ENCODE results near the gene NBL1. TPM values are rescaled to one million over a fixed set of nuclear protein-coding genes. Genes with fewer than 3 reads are reported as not detected.

NBL1 gene
- total and polyA plus RNA-seq, 2 experiments from 2014 or later: 6.1 to 10.6 TPM

DNA sequence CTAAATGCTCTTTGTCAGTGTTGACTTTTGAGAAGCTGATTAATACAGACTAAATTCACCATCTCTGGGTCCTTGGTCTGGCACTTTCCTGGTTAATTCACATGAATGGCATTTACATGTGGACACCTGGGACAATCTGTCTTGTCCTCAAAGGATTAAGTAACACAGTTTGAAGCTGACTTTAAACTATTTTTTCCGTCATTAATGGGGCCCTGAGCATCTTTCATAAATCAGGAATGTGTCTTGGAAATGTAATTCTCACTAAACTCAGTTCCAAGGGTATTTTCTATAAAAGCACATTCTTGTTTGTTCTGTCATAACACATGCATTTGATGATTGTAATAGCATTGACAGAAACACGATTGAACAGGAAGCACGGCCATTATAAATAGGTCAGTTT is 26.7 kb upstream of the NBL1 start:
- Histone ChIP-seq H3K36me3 (ENCODE audit: insufficient read depth) (0 out of 2 replicates have a peak, but pooled peaks cover 5% of the 10 kb centered on the region), H2AFZ (no peak overlapping the region), H3K27me3 (ENCODE audit: insufficient read depth) (no peaks in the 10 kb centered on the region), H3K4me3 (no peak overlapping the region), H3K4me1 (ENCODE audit: insufficient read depth) (peaks cover 7% of the 10 kb centered on the region), H3F3A (replicated peaks; ENCODE audit: low read depth) (no peaks in the 10 kb centered on the region; the same call in 1 of the 2 replicates), H3K9me2 (ENCODE audit: insufficient read depth) (no peaks in the 10 kb centered on the region), H3K4me2 (no peak overlapping the region), H3K27ac (ENCODE audit: low read depth) (no peak overlapping the region), H3K79me2 (replicated peaks; ENCODE audit: insufficient read depth) (peaks cover 62% of the 10 kb centered on the region), H4K20me1 (replicated peaks; ENCODE audit: insufficient read depth) (peaks cover 12% of the 10 kb centered on the region)
- Mint-ChIP-seq H3K9me3 (no peaks in the 10 kb centered on the region), H3K36me3 (ENCODE audit: low read depth) (no peaks in the 10 kb centered on the region), H3K4me3 (no peak overlapping the region), H3K27me3 (ENCODE audit: insufficient read depth, low read depth, poor library complexity) (no peaks in the 10 kb centered on the region), H3K27ac (no peak overlapping the region), H3K4me1 (peaks cover 15% of the 10 kb centered on the region)
- DNase-seq (ENCODE audit: low spot score) (no peak), ATAC-seq (no peak)
- TF ChIP-seq POLR2AphosphoS5 (IDR thresholded peaks at IDR 0.05; ENCODE audit: low read depth) (no peak), CREB1 (CRISPR knock-in tag; IDR thresholded peaks at IDR 0.05; ENCODE audit: low read depth) (no peak), NANOG (IDR thresholded peaks at IDR 0.05; ENCODE audit: borderline replicate concordance) (no peak), CTCF (conservative IDR thresholded peaks at IDR 0.05; ENCODE audit: low read depth in 2 of 2) (no peak), EZH2 (IDR thresholded peaks at IDR 0.05; ENCODE audit: low read depth, unreplicated experiment) (no peak), ZNF114 (CRISPR knock-in tag; IDR thresholded peaks at IDR 0.05) (no peak), JUNB (IDR thresholded peaks at IDR 0.05; ENCODE audit: unreplicated experiment) (no peak), STAT1 (IDR thresholded peaks at IDR 0.05; ENCODE audit: unreplicated experiment) (no peak), ZNF331 (CRISPR knock-in tag; IDR thresholded peaks at IDR 0.05; ENCODE audit: low read depth) (no peak), EZH2phosphoT487 (IDR thresholded peaks at IDR 0.05; ENCODE audit: unreplicated experiment) (no peak)
- TF ChIP-seq, protein P1, sequence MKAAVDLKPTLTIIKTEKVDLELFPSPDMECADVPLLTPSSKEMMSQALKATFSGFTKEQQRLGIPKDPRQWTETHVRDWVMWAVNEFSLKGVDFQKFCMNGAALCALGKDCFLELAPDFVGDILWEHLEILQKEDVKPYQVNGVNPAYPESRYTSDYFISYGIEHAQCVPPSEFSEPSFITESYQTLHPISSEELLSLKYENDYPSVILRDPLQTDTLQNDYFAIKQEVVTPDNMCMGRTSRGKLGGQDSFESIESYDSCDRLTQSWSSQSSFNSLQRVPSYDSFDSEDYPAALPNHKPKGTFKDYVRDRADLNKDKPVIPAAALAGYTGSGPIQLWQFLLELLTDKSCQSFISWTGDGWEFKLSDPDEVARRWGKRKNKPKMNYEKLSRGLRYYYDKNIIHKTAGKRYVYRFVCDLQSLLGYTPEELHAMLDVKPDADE (IDR thresholded peaks at IDR 0.05): no peak
- TF ChIP-seq, protein P2, sequence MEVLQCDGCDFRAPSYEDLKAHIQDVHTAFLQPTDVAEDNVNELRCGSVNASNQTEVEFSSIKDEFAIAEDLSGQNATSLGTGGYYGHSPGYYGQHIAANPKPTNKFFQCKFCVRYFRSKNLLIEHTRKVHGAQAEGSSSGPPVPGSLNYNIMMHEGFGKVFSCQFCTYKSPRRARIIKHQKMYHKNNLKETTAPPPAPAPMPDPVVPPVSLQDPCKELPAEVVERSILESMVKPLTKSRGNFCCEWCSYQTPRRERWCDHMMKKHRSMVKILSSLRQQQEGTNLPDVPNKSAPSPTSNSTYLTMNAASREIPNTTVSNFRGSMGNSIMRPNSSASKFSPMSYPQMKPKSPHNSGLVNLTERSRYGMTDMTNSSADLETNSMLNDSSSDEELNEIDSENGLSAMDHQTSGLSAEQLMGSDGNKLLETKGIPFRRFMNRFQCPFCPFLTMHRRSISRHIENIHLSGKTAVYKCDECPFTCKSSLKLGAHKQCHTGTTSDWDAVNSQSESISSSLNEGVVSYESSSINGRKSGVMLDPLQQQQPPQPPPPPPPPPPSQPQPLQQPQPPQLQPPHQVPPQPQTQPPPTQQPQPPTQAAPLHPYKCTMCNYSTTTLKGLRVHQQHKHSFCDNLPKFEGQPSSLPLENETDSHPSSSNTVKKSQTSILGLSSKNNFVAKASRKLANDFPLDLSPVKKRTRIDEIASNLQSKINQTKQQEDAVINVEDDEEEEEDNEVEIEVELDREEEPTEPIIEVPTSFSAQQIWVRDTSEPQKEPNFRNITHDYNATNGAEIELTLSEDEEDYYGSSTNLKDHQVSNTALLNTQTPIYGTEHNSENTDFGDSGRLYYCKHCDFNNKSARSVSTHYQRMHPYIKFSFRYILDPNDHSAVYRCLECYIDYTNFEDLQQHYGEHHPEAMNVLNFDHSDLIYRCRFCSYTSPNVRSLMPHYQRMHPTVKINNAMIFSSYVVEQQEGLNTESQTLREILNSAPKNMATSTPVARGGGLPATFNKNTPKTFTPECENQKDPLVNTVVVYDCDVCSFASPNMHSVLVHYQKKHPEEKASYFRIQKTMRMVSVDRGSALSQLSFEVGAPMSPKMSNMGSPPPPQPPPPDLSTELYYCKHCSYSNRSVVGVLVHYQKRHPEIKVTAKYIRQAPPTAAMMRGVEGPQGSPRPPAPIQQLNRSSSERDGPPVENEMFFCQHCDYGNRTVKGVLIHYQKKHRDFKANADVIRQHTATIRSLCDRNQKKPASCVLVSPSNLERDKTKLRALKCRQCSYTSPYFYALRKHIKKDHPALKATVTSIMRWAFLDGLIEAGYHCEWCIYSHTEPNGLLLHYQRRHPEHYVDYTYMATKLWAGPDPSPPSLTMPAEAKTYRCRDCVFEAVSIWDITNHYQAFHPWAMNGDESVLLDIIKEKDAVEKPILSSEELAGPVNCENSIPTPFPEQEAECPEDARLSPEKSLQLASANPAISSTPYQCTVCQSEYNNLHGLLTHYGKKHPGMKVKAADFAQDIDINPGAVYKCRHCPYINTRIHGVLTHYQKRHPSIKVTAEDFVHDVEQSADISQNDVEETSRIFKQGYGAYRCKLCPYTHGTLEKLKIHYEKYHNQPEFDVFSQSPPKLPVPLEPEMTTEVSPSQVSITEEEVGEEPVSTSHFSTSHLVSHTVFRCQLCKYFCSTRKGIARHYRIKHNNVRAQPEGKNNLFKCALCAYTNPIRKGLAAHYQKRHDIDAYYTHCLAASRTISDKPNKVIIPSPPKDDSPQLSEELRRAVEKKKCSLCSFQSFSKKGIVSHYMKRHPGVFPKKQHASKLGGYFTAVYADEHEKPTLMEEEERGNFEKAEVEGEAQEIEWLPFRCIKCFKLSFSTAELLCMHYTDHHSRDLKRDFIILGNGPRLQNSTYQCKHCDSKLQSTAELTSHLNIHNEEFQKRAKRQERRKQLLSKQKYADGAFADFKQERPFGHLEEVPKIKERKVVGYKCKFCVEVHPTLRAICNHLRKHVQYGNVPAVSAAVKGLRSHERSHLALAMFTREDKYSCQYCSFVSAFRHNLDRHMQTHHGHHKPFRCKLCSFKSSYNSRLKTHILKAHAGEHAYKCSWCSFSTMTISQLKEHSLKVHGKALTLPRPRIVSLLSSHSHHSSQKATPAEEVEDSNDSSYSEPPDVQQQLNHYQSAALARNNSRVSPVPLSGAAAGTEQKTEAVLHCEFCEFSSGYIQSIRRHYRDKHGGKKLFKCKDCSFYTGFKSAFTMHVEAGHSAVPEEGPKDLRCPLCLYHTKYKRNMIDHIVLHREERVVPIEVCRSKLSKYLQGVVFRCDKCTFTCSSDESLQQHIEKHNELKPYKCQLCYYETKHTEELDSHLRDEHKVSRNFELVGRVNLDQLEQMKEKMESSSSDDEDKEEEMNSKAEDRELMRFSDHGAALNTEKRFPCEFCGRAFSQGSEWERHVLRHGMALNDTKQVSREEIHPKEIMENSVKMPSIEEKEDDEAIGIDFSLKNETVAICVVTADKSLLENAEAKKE (CRISPR knock-in tag; IDR thresholded peaks at IDR 0.05): no peak
- TF ChIP-seq, protein P3, sequence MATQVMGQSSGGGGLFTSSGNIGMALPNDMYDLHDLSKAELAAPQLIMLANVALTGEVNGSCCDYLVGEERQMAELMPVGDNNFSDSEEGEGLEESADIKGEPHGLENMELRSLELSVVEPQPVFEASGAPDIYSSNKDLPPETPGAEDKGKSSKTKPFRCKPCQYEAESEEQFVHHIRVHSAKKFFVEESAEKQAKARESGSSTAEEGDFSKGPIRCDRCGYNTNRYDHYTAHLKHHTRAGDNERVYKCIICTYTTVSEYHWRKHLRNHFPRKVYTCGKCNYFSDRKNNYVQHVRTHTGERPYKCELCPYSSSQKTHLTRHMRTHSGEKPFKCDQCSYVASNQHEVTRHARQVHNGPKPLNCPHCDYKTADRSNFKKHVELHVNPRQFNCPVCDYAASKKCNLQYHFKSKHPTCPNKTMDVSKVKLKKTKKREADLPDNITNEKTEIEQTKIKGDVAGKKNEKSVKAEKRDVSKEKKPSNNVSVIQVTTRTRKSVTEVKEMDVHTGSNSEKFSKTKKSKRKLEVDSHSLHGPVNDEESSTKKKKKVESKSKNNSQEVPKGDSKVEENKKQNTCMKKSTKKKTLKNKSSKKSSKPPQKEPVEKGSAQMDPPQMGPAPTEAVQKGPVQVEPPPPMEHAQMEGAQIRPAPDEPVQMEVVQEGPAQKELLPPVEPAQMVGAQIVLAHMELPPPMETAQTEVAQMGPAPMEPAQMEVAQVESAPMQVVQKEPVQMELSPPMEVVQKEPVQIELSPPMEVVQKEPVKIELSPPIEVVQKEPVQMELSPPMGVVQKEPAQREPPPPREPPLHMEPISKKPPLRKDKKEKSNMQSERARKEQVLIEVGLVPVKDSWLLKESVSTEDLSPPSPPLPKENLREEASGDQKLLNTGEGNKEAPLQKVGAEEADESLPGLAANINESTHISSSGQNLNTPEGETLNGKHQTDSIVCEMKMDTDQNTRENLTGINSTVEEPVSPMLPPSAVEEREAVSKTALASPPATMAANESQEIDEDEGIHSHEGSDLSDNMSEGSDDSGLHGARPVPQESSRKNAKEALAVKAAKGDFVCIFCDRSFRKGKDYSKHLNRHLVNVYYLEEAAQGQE (IDR thresholded peaks at IDR 0.05; ENCODE audit: unreplicated experiment): no peak

All from GM23338 (cell line).